Right renal cortex interstitium (tissue), 3 donors: Measurements from ENCODE around the gene SLC24A3. TPM values are rescaled to one million over a fixed set of nuclear protein-coding genes. Genes with fewer than 3 reads are reported as not detected.

Experiments
- DNase-seq, 3 donors: peaks; one replicate each; pipeline ENCODE4 v3.0.0-alpha.2; 2013; ENCODE audit warnings: low read depth in 3 of 3, low spot score in 2 of 3
- polyA plus RNA-seq, 3 donors: library from polyadenylated mRNA; unstranded; fragments of 120-200 nt; gene quantifications; one replicate each; pipeline ENCODE4 v1.2.1, GENCODE V29; 2013; ENCODE audit not compliant: insufficient read length in 3 of 3

SLC24A3 gene
- polyA plus RNA-seq, 3 donors, result 3.4 to 4.2 (median 3.8) TPM

GRCh38 chr20:19300395-19300794 is 88.0 kb downstream of the SLC24A3 start:
- DNase-seq, result no peak

- DNase-seq, result no peak
Observed at GRCh38 chr20:19301142-19301541, 88.7 kb downstream of the SLC24A3 start.

- DNase-seq, result no peak
Observed at GRCh38 chr20:19301843-19302242, 89.4 kb downstream of the SLC24A3 start.

- no peak for DNase-seq
Observed at GRCh38 chr20:19302714-19303113, 90.3 kb downstream of the SLC24A3 start.

- no peak for DNase-seq
Observed at GRCh38 chr20:19304389-19304788, 91.9 kb downstream of the SLC24A3 start.

GRCh38 chr20:19304886-19305415 is 92.5 kb downstream of the SLC24A3 start:
- no peak for DNase-seq

- DNase-seq, result no peak
Observed at GRCh38 chr20:19308146-19308545, 95.7 kb downstream of the SLC24A3 start.

- no peak for DNase-seq
Observed at GRCh38 chr20:19310541-19310940, 98.1 kb downstream of the SLC24A3 start.

GRCh38 chr20:19313342-19314069 is 101.1 kb downstream of the SLC24A3 start:
- no peak for DNase-seq

- no peak for DNase-seq
Observed at GRCh38 chr20:19314621-19315020, 102.2 kb downstream of the SLC24A3 start.

GRCh38 chr20:19317237-19318069 is 105.0 kb downstream of the SLC24A3 start:
- no peak for DNase-seq

- DNase-seq, result no peak
Observed at GRCh38 chr20:19318610-19319009, 106.2 kb downstream of the SLC24A3 start.

- no peak for DNase-seq
Observed at GRCh38 chr20:19320005-19320404, 107.6 kb downstream of the SLC24A3 start.

- no peak for DNase-seq
Observed at GRCh38 chr20:19321176-19321575, 108.7 kb downstream of the SLC24A3 start.

- DNase-seq, result no peak
Observed at GRCh38 chr20:19322061-19322985, 109.9 kb downstream of the SLC24A3 start.

GRCh38 chr20:19327401-19327800 is 115.0 kb downstream of the SLC24A3 start:
- no peak for DNase-seq

GRCh38 chr20:19328676-19329075 is 116.2 kb downstream of the SLC24A3 start:
- DNase-seq, result no peak

GRCh38 chr20:19330038-19330437 is 117.6 kb downstream of the SLC24A3 start:
- DNase-seq, result no peak

- no peak for DNase-seq
Observed at GRCh38 chr20:19330731-19331130, 118.3 kb downstream of the SLC24A3 start.

GRCh38 chr20:19333563-19333962 is 121.1 kb downstream of the SLC24A3 start:
- no peak for DNase-seq

GRCh38 chr20:19335341-19335740 is 122.9 kb downstream of the SLC24A3 start:
- DNase-seq, result no peak
